Ectodermal cell (in vitro differentiated cells): Measurements from ENCODE around the gene CCNF. TPM values are rescaled to one million over a fixed set of nuclear protein-coding genes. Genes with fewer than 3 reads are reported as not detected.
A peak's percentile ranks its signal among the peaks of the same experiment; 100 is the strongest.
"Not testable (repeated sequence)": the region's sequence is repeated elsewhere in the genome, so short reads cannot be mapped to it uniquely, and the experiment has no call there.

Source experiments
- H3K27ac ChIP-seq: 2 replicates; pipeline ENCODE4 v1.7.0; 2013; ENCODE audit warnings: mild to moderate bottlenecking, low read depth, low read length; ENCODE audit not compliant: insufficient read depth, poor library complexity, severe bottlenecking
- H3K27me3 ChIP-seq: 2 replicates; pipeline ENCODE4 v1.7.0; 2013; ENCODE audit warnings: mild to moderate bottlenecking, low read length; ENCODE audit not compliant: insufficient read depth, control insufficient read depth, poor library complexity, severe bottlenecking
- H3K36me3 ChIP-seq: one replicate; pipeline ENCODE4 v1.7.0; 2013; ENCODE audit warnings: low read length; ENCODE audit not compliant: control insufficient read depth, insufficient read depth
- H3K4me1 ChIP-seq: one replicate; pipeline ENCODE4 v1.7.0; 2013; ENCODE audit warnings: low read length; ENCODE audit not compliant: control insufficient read depth, insufficient read depth
- H3K4me3 ChIP-seq: 2 replicates; pipeline ENCODE4 v1.7.0; 2013; ENCODE audit warnings: low read depth, low read length, control low read depth; ENCODE audit not compliant: insufficient read depth
- H3K9me3 ChIP-seq: 2 replicates; pipeline ENCODE4 v1.7.0; 2013; ENCODE audit warnings: mild to moderate bottlenecking, low read length, moderate library complexity; ENCODE audit not compliant: control insufficient read depth
- WGBS, 2 experiments: methylation state at CpG; one replicate each; pipeline ENCODE4 v1.1.7; 2013; ENCODE audit warnings: missing lambda C conversion rate in 2 of 2; 5-methylcytosine and 5-hydroxymethylcytosine counted together
- polyA plus RNA-seq, 4 experiments: library from polyadenylated mRNA; stranded (reverse); fragments of 50-300 nt; gene quantifications; one replicate each; pipeline ENCODE4 v1.2.3, GENCODE V29; 2013

The CCNF gene
- 39.8 TPM for polyA plus RNA-seq (2013, experiment 1 of 4)
- 35.6 TPM for polyA plus RNA-seq (2013, experiment 2 of 4)
- polyA plus RNA-seq (2013, experiment 3 of 4): 31.7 TPM
- polyA plus RNA-seq (2013, experiment 4 of 4): 31.2 TPM

GRCh38 chr16:2429034-2429770 is at the start of gene CCNF:
Gene CCNF (plus strand): TSS chr16:2429447. CDS start chr16:2429482, 35 bp downstream.
- Histone ChIP-seq H3K36me3 (peaks cover 14% of the 10 kb centered on the region), H3K4me3 (peak within 1 kb of the TSS; percentile 91), H3K27ac (peak within 1 kb of the TSS; percentile 18), H3K27me3 (no peaks in the 10 kb centered on the region), H3K9me3 (no peaks in the 10 kb centered on the region), H3K4me1 (peaks cover 12% of the 10 kb centered on the region)
- WGBS, 2 experiments: 0% methylated on average over 103 of the region's 103 CpGs

GRCh38 chr16:2383501-2383900 is 45.7 kb upstream of the CCNF start:
- H3K4me1 ChIP-seq: no peaks in the 10 kb centered on the region
- whole genome bisulfite sequencing, 2 experiments: 100% methylated on average over 1 of the region's 1 CpG; no CpG with 5 or more reads in 1 of the 2 experiments
- H3K27ac ChIP-seq: no peak overlapping the region
- H3K4me3 ChIP-seq: no peak overlapping the region
- H3K9me3 ChIP-seq: no peaks in the 10 kb centered on the region
- H3K36me3 ChIP-seq: no peaks in the 10 kb centered on the region
- H3K27me3 ChIP-seq: no peaks in the 10 kb centered on the region

- WGBS, 2 experiments: 72 to 75% methylated on average over 2 of the region's 2 CpGs
- no peak overlapping the region for H3K27ac ChIP-seq
- no peaks in the 10 kb centered on the region for H3K4me1 ChIP-seq
- no peaks in the 10 kb centered on the region for H3K27me3 ChIP-seq
- H3K9me3 ChIP-seq: no peaks in the 10 kb centered on the region
- no peak overlapping the region for H3K4me3 ChIP-seq
- H3K36me3 ChIP-seq: no peaks in the 10 kb centered on the region
Measured at GRCh38 chr16:2384426-2384825, 44.8 kb upstream of the CCNF start.

- no peaks in the 10 kb centered on the region for H3K4me1 ChIP-seq
- H3K27me3 ChIP-seq: no peaks in the 10 kb centered on the region
- H3K9me3 ChIP-seq: no peaks in the 10 kb centered on the region
- H3K27ac ChIP-seq: no peak overlapping the region
- WGBS, 2 experiments: 77 to 78% methylated on average over 3 of the region's 3 CpGs
- H3K36me3 ChIP-seq: no peaks in the 10 kb centered on the region
- no peak overlapping the region for H3K4me3 ChIP-seq
Measured at GRCh38 chr16:2385190-2385836, 43.9 kb upstream of the CCNF start.

GRCh38 chr16:2385982-2386381 is 43.3 kb upstream of the CCNF start:
- not testable (repeated sequence) for H3K27ac ChIP-seq, H3K36me3 ChIP-seq, H3K4me1 ChIP-seq, H3K27me3 ChIP-seq, H3K4me3 ChIP-seq, H3K9me3 ChIP-seq
- 86 to 87% methylated on average over 19 of the region's 19 CpGs for WGBS, 2 experiments

- no peaks in the 10 kb centered on the region for H3K36me3 ChIP-seq
- H3K27me3 ChIP-seq: no peaks in the 10 kb centered on the region
- no peak overlapping the region for H3K4me3 ChIP-seq
- no peaks in the 10 kb centered on the region for H3K4me1 ChIP-seq
- H3K27ac ChIP-seq: no peak overlapping the region
- WGBS, 2 experiments: 12 to 21% methylated on average over 3 of the region's 3 CpGs
- H3K9me3 ChIP-seq: no peaks in the 10 kb centered on the region
Measured at GRCh38 chr16:2386990-2387389, 42.3 kb upstream of the CCNF start.

- 84 to 90% methylated on average over 3 of the region's 3 CpGs for WGBS, 2 experiments
- Histone ChIP-seq H3K27me3 (no peaks in the 10 kb centered on the region), H3K4me1 (no peaks in the 10 kb centered on the region), H3K4me3 (no peak overlapping the region), H3K27ac (no peak overlapping the region), H3K36me3 (no peaks in the 10 kb centered on the region), H3K9me3 (no peaks in the 10 kb centered on the region)
Measured at GRCh38 chr16:2388139-2388874, 40.9 kb upstream of the CCNF start.

GRCh38 chr16:2388875-2389433 is 40.3 kb upstream of the CCNF start:
- Histone ChIP-seq H3K9me3 (no peaks in the 10 kb centered on the region), H3K36me3 (no peaks in the 10 kb centered on the region), H3K27ac (no peak overlapping the region), H3K4me1 (no peaks in the 10 kb centered on the region), H3K4me3 (no peak overlapping the region), H3K27me3 (no peaks in the 10 kb centered on the region)
- WGBS, 2 experiments: 79 to 84% methylated on average over 2 of the region's 2 CpGs

- H3K27me3 ChIP-seq: no peaks in the 10 kb centered on the region
- no peaks in the 10 kb centered on the region for H3K4me1 ChIP-seq
- H3K9me3 ChIP-seq: no peaks in the 10 kb centered on the region
- H3K36me3 ChIP-seq: no peaks in the 10 kb centered on the region
- no peak overlapping the region for H3K4me3 ChIP-seq
- no peak overlapping the region for H3K27ac ChIP-seq
Measured at GRCh38 chr16:2392025-2392424, 37.2 kb upstream of the CCNF start.

GRCh38 chr16:2398520-2398919 is 30.7 kb upstream of the CCNF start:
- Histone ChIP-seq H3K9me3 (no peaks in the 10 kb centered on the region), H3K27me3 (no peaks in the 10 kb centered on the region), H3K4me1 (no peaks in the 10 kb centered on the region), H3K36me3 (no peaks in the 10 kb centered on the region), H3K4me3 (no peak overlapping the region), H3K27ac (no peak overlapping the region)
- 89 to 95% methylated on average over 5 of the region's 5 CpGs for WGBS, 2 experiments
